Measurements from ENCODE around the gene NBDY. TPM values are rescaled to one million over a fixed set of nuclear protein-coding genes. Genes with fewer than 3 reads are reported as not detected.

The NBDY gene
- total and polyA plus RNA-seq, 4 donors = 0.84 to 10.4 (median 5.2) TPM

- no peak overlapping the region for H3K27ac ChIP-seq (ENCODE audit: low read depth in 1 of 2, low read length in 2 of 2)
- no peak overlapping the region for H3K4me3 ChIP-seq (ENCODE audit: low read depth in 1 of 3, low read length in 3 of 3)
- no peaks in the 10 kb centered on the region for H3K9me3 ChIP-seq (ENCODE audit: control insufficient read depth in 4 of 4, low read length in 3 of 4)
- H3K9ac ChIP-seq (ENCODE audit: low read depth in 1 of 2, low read length in 2 of 2) = no peak overlapping the region
- TF ChIP-seq JUND (IDR thresholded peaks at IDR 0.05) (no peak), REST (IDR thresholded peaks at IDR 0.05) (no peak), MAX (IDR thresholded peaks at IDR 0.05) (no peak)
- H3K36me3 ChIP-seq (ENCODE audit: control insufficient read depth in 4 of 4, insufficient read depth in 3 of 4, low read depth in 1 of 4, low read length in 3 of 4) = no peaks in the 10 kb centered on the region
- peaks cover 0 to 5% (median 0%) of the 10 kb centered on the region in 4 donors for H3K4me1 ChIP-seq (ENCODE audit: control insufficient read depth in 4 of 4, insufficient read depth in 4 of 4, low read length in 3 of 4)
- no peak for DNase-seq (ENCODE audit: low spot score)
- H3K27me3 ChIP-seq (ENCODE audit: control insufficient read depth in 4 of 4, insufficient read depth in 4 of 4, low read length in 3 of 4) = peaks cover 0 to 2% (median 0%) of the 10 kb centered on the region in 4 donors
- WGBS = 54% methylated on average over 7 of the region's 7 CpGs
These were observed 83.6 kb downstream of the NBDY start for GRCh38 chrX:56812515-56813105.

GRCh38 chrX:56813318-56813837 is 84.3 kb downstream of the NBDY start:
- WGBS = 74% methylated on average over 7 of the region's 7 CpGs
- Histone ChIP-seq H3K27me3 (ENCODE audit: control insufficient read depth in 4 of 4, insufficient read depth in 4 of 4, low read length in 3 of 4) (peaks cover 0 to 2% (median 0%) of the 10 kb centered on the region in 4 donors), H3K4me1 (ENCODE audit: control insufficient read depth in 4 of 4, insufficient read depth in 4 of 4, low read length in 3 of 4) (peaks cover 0 to 5% (median 0%) of the 10 kb centered on the region in 4 donors), H3K9me3 (ENCODE audit: control insufficient read depth in 4 of 4, low read length in 3 of 4) (no peaks in the 10 kb centered on the region), H3K36me3 (ENCODE audit: control insufficient read depth in 4 of 4, insufficient read depth in 3 of 4, low read depth in 1 of 4, low read length in 3 of 4) (no peaks in the 10 kb centered on the region), H3K4me3 (ENCODE audit: low read depth in 1 of 3, low read length in 3 of 3) (no peak overlapping the region), H3K27ac (ENCODE audit: low read depth in 1 of 2, low read length in 2 of 2) (peak overlapping the region in 1 of 2 donors; percentile 18), H3K9ac (ENCODE audit: low read depth in 1 of 2, low read length in 2 of 2) (no peak overlapping the region)
- no peak for DNase-seq (ENCODE audit: low spot score)
- no peak for TF ChIP-seq ATF3 (IDR thresholded peaks at IDR 0.05)

- H3K27me3 ChIP-seq (ENCODE audit: control insufficient read depth in 4 of 4, insufficient read depth in 4 of 4, low read length in 3 of 4) = peaks cover 0 to 2% (median 0%) of the 10 kb centered on the region in 4 donors
- 89% methylated on average over 5 of the region's 5 CpGs for WGBS
- H3K4me3 ChIP-seq (ENCODE audit: low read depth in 1 of 3, low read length in 3 of 3) = no peak overlapping the region
- no peak for TF ChIP-seq EGR1 (IDR thresholded peaks at IDR 0.05; ENCODE audit: low read depth in 2 of 2)
- TF ChIP-seq HNF4G (IDR thresholded peaks at IDR 0.05) = no peak
- H3K36me3 ChIP-seq (ENCODE audit: control insufficient read depth in 4 of 4, insufficient read depth in 3 of 4, low read depth in 1 of 4, low read length in 3 of 4) = no peaks in the 10 kb centered on the region
- H3K9me3 ChIP-seq (ENCODE audit: control insufficient read depth in 4 of 4, low read length in 3 of 4) = no peaks in the 10 kb centered on the region
- peaks cover 0 to 5% (median 0%) of the 10 kb centered on the region in 4 donors for H3K4me1 ChIP-seq (ENCODE audit: control insufficient read depth in 4 of 4, insufficient read depth in 4 of 4, low read length in 3 of 4)
- no peak overlapping the region for H3K9ac ChIP-seq (ENCODE audit: low read depth in 1 of 2, low read length in 2 of 2)
- no peak for DNase-seq (ENCODE audit: low spot score)
- no peak overlapping the region for H3K27ac ChIP-seq (ENCODE audit: low read depth in 1 of 2, low read length in 2 of 2)
These were observed 88.1 kb downstream of the NBDY start for GRCh38 chrX:56817179-56817578.

GRCh38 chrX:56826020-56826419 is 97.0 kb downstream of the NBDY start:
- Histone ChIP-seq H3K9me3 (ENCODE audit: control insufficient read depth in 4 of 4, low read length in 3 of 4) (peaks cover 0 to 5% (median 1%) of the 10 kb centered on the region in 4 donors), H3K27me3 (ENCODE audit: control insufficient read depth in 4 of 4, insufficient read depth in 4 of 4, low read length in 3 of 4) (no peaks in the 10 kb centered on the region), H3K36me3 (ENCODE audit: control insufficient read depth in 4 of 4, insufficient read depth in 3 of 4, low read depth in 1 of 4, low read length in 3 of 4) (no peaks in the 10 kb centered on the region), H3K4me1 (ENCODE audit: control insufficient read depth in 4 of 4, insufficient read depth in 4 of 4, low read length in 3 of 4) (no peaks in the 10 kb centered on the region), H3K27ac (ENCODE audit: low read depth in 1 of 2, low read length in 2 of 2) (no peak overlapping the region), H3K4me3 (ENCODE audit: low read depth in 1 of 3, low read length in 3 of 3) (no peak overlapping the region), H3K9ac (ENCODE audit: low read depth in 1 of 2, low read length in 2 of 2) (no peak overlapping the region)
- TF ChIP-seq FOXA2 (IDR thresholded peaks at IDR 0.05) = no peak
- TF ChIP-seq YY1 (IDR thresholded peaks at IDR 0.05) = no peak
- no peak for TF ChIP-seq GABPA (IDR thresholded peaks at IDR 0.05 in 1 of 2, conservative IDR thresholded peaks at IDR 0.05 in 1 of 2)
- TF ChIP-seq CTCF (IDR thresholded peaks at IDR 0.05; ENCODE audit: low read depth, low read length, missing input control) = no peak
- DNase-seq (ENCODE audit: low spot score) = no peak
- WGBS = 78% methylated on average over 2 of the region's 2 CpGs
